ENCODE measurements around the gene RXFP1. TPM values are rescaled to one million over a fixed set of nuclear protein-coding genes. Genes with fewer than 3 reads are reported as not detected.

Gene RXFP1
- not detected in 2 replicates for total RNA-seq

DNA sequence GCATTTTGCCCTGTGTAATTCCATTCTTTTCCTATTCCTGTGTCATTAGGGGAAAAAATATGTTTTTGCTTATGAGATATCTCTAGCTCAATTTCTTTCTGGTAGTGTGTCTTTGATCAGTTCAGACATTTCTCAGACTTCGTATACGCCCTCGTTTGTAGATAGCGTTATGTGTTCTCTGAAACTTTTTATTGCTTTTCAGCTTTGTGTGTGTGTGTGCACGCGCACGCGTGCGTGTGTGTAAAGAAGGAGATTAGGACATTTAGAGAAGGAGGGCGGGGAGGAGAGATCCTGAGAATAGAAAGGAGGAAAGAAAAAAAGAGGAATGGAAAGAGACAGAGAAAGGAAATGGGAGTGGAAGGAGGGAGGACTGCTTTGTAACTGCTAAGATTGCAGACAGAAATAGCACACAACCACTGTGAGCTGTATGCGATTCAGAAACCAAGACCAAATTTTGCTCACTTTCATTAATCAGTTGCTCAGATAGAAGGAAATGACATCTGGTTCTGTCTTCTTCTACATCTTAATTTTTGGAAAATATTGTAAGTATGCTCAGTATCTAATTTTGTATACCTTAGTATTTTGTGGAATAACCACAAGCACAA is at the start of gene RXFP1:
Gene RXFP1 (plus strand): TSS at position 399 of the 605 bp plus-strand sequence. CDS start 95 bp downstream, at position 494.

GRCh38 chr4:158671665-158671914 is 149.9 kb downstream of the RXFP1 start, which contains the start of gene C4orf46:
Gene C4orf46 (minus strand): TSS chr4:158671887. CDS start chr4:158671801, 86 bp downstream.

GRCh38 chr4:158671915-158672806 is 150.5 kb downstream of the RXFP1 start, which contains the start of gene ETFDH:
Gene ETFDH (plus strand): TSS chr4:158672296. CDS start chr4:158672457, 161 bp downstream.

Small RNAs within 50 kb of the gene (small RNA-seq; reads per million reads assigned to genes)
- not detected for gene RF00012

Other genes with a start within 250 kb of the RXFP1 start
- 25.1 and 34.8 TPM in 2 replicates for gene C4orf46, start 150.0 kb downstream of the RXFP1 start, total RNA-seq
- gene ETFDH, start 150.4 kb downstream of the RXFP1 start, total RNA-seq = 26.0 and 32.0 TPM in 2 replicates
- 28.3 and 34.8 TPM in 2 replicates for gene PPID, start 201.5 kb downstream of the RXFP1 start, total RNA-seq
- 21.0 and 24.2 TPM in 2 replicates for gene FNIP2, start 247.1 kb downstream of the RXFP1 start, total RNA-seq